H1 (cell line): ENCODE results near the gene NFXL1. TPM values are rescaled to one million over a fixed set of nuclear protein-coding genes. Genes with fewer than 3 reads are reported as not detected.

Experiments used
- CHD1 ChIP-seq: IDR thresholded peaks from 2 replicates; pipeline ENCODE4 v1.6.1; 2012; ENCODE audit warnings: low read depth, low read length, improper control_type of control experiment
- EZH2 ChIP-seq: fragments of 200-600 bp; sonication (generic); IDR thresholded peaks from 2 replicates; pipeline ENCODE4 v1.7.1; 2012; ENCODE audit warnings: low read depth, mild to moderate bottlenecking, moderate library complexity, low read length, inconsistent platforms; ENCODE audit not compliant: severe bottlenecking
- SIN3A ChIP-seq, 2 experiments: IDR thresholded peaks in 1 of 2; conservative IDR thresholded peaks in 1 of 2; 2 replicates each; pipeline ENCODE4 v1.6.1; 2011 to 2012; ENCODE audit warnings: low read length in 2 of 2, improper control_type of control experiment in 1 of 2, low read depth in 1 of 2, mild to moderate bottlenecking in 1 of 2
- SP4 ChIP-seq: IDR thresholded peaks from 2 replicates; pipeline ENCODE4 v1.6.1; 2012; ENCODE audit warnings: low read length, inconsistent platforms
- SRF ChIP-seq: IDR thresholded peaks from 2 replicates; pipeline ENCODE4 v1.6.1; 2011; ENCODE audit warnings: mild to moderate bottlenecking, low read depth, low read length, moderate library complexity
- polyA plus RNA-seq, 7 experiments: library from polyadenylated mRNA; depleted of rRNA in 3 of 7; stranded (reverse) in 5 of 7; unstranded in 2 of 7; fragments of >200 nt in 5 of 7; fragments of 200-250 nt in 2 of 7; gene quantifications; 1 replicate in 5 of 7; 2 replicates in 1 of 7; 4 replicates in 1 of 7; pipeline versions ENCODE4 v1.2.1 to v1.2.3, GENCODE V29; 2011 to 2013; ENCODE audit warnings: missing spikeins in 2 of 7, mixed read lengths in 2 of 7
- total RNA-seq: library from RNA; stranded (reverse); fragmentation: NEBNext Ultra II Directional; extraction: Animal tissue kit (Norgen Biotek cat#: 25700); gene quantifications from 2 replicates; pipeline ENCODE4 v1.2.1, GENCODE V29; 2021

The NFXL1 gene
- total and polyA plus RNA-seq, 2 of the 8 experiments (the other 6 are each of a cell fraction or from before 2014, with no cell fraction given), result 10.0 to 29.5 TPM

- no peak for TF ChIP-seq EZH2
- no peak for TF ChIP-seq SP4
- TF ChIP-seq SIN3A (conservative IDR thresholded peaks at IDR 0.05 in 1 of 2, IDR thresholded peaks at IDR 0.05 in 1 of 2; ENCODE audit: low read depth in 1 of 2, low read length in 2 of 2), result no peak
- TF ChIP-seq CHD1, result no peak
- TF ChIP-seq SRF, result no peak
Observed at GRCh38 chr4:47827343-47828047, 86.9 kb downstream of the NFXL1 start (continued).
